SIG-M5 (cell line): ENCODE measurements around the gene TMLHE.
"Not testable (repeated sequence)": the region's sequence is repeated elsewhere in the genome, so short reads cannot be mapped to it uniquely, and the experiment has no call there.

ENCODE experiments used
- DNase-seq: peaks from one replicate; lab custom pipeline; 2025; lab: John Stamatoyannopoulos, UW

TMLHE gene

DNA sequence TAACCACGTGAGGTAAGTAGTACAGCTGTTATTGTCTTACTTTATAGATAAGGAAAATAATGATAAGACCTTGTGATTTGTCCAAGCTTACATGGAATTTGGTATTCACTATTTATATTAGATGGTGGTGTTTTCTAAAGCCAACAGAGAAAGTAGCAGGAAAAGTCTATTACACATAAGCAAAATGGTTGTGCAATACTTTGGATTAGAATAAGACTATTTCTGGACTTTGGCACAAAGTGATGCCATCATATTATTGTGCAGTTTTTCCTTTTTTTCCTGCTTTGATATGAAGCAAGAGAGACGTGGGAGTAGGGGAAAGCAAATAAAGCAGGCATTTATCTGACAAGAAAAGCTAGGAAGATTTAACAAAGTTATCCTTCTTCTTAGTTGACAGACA lies 117.6 kb downstream of the TMLHE start:
- DNase-seq = not testable (repeated sequence)

DNA sequence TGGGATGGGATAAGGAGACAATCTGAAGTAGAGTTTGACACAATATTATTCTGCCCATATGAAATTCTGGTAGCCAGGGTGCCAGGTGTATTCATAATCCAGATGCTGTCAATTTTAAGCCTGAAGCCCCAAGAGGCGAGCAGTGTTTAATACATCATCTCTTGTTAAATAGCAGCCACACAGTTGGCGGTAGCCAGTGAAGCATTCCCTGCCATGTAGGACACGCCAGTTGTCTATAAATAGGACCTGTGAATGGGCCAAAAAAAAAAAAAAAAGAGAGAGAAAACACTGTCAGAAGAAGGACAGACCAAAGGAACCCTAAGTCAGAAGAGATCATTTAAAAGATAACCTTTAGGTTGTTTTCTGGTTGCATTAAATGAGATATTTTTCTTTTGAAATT lies 121.3 kb downstream of the TMLHE start:
- DNase-seq = not testable (repeated sequence)

- DNase-seq = not testable (repeated sequence)
These were observed 135.6 kb downstream of the TMLHE start for GRCh38 chrX:155477136-155477535.

GRCh38 chrX:155466269-155466938 lies 146.3 kb downstream of the TMLHE start:
- DNase-seq = not testable (repeated sequence)

- not testable (repeated sequence) for DNase-seq
These were observed 152.3 kb downstream of the TMLHE start for GRCh38 chrX:155460501-155460900.

GRCh38 chrX:155458471-155458870 lies 154.3 kb downstream of the TMLHE start, which contains the start of gene F8A3:
TSS of gene F8A3 (minus strand) at chrX:155458620. CDS start at chrX:155458600, 20 bp downstream.
- not testable (repeated sequence) for DNase-seq

DNA sequence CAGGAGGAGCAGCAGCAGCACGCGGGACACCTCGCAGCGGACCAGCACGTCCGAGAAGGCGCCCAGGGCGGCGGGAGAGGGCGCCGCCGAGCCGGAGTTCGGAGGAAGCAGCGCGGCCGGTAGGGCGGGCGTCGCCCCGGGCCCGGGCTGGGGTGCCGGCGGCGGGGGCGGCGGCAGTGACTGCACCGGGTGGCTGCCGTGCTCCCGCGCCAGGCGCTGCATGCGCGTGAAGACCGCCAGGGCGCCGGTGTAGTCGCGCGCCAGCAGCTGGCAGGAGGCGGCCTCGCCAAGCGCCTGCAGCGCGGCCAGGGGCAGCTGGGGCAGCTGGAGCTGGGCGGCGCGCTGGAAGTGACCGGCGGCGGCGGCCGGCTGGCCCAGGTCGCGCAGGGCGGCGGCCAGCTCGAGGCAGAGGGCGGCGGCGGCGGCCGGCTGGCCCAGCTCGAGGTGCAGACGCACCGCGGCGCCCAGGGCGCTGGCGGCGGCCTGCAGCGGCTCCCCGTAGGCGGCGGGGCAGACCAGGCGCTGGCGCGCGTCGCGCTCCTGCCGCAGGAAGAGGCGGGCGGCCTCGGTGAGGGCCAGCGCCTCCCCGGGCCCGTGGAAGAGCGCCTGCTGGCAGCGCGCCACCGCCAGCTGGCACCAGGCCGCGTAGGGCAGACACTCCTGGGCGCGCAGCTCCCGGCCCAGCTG lies 154.8 kb downstream of the TMLHE start:
- not testable (repeated sequence) for DNase-seq

DNA sequence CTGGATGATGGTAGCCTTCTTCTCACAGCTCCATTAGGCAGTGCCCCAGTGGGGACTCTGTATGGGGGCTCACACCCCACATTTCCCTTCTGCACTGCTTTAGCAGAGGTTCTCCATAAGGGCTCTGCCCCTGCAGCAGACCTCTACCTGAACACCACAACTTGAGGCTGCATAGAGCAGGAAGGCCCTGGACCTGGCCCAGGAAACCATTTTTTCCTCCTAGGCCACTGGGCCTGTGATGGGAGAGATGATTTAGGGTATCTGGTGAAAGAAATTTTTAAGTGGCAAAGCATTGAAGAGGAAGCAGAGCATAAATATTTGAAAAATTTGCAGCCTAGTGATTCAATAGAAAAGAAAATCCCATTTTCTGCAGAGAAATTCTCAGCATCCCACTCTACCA lies 171.7 kb downstream of the TMLHE start:
- no peak for DNase-seq
